Measurements from ENCODE around the gene DCHS2. TPM values are rescaled to one million over a fixed set of nuclear protein-coding genes. Genes with fewer than 3 reads are reported as not detected.

Gene DCHS2
- total RNA-seq, 2 donors from 2014 or later = 1.2 to 1.5 TPM

- H3K9me3 ChIP-seq = no peaks in the 10 kb centered on the region
- DNase-seq = no peak
- no peak overlapping the region for H3K9ac ChIP-seq (ENCODE audit: low read depth in 2 of 2, low read length in 2 of 2)
- no peaks in the 10 kb centered on the region for H3K4me1 ChIP-seq
- H3K27me3 ChIP-seq = no peaks in the 10 kb centered on the region
- H3K4me3 ChIP-seq = no peak overlapping the region
- intact Hi-C loops (cut with DNase I) = no loop called here
- no peaks in the 10 kb centered on the region for H3K36me3 ChIP-seq
- TF ChIP-seq, protein P1, sequence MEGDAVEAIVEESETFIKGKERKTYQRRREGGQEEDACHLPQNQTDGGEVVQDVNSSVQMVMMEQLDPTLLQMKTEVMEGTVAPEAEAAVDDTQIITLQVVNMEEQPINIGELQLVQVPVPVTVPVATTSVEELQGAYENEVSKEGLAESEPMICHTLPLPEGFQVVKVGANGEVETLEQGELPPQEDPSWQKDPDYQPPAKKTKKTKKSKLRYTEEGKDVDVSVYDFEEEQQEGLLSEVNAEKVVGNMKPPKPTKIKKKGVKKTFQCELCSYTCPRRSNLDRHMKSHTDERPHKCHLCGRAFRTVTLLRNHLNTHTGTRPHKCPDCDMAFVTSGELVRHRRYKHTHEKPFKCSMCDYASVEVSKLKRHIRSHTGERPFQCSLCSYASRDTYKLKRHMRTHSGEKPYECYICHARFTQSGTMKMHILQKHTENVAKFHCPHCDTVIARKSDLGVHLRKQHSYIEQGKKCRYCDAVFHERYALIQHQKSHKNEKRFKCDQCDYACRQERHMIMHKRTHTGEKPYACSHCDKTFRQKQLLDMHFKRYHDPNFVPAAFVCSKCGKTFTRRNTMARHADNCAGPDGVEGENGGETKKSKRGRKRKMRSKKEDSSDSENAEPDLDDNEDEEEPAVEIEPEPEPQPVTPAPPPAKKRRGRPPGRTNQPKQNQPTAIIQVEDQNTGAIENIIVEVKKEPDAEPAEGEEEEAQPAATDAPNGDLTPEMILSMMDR (IDR thresholded peaks at IDR 0.05) = no peak
- H3K27ac ChIP-seq = no peak overlapping the region
Observed at GRCh38 chr4:154312246-154312645, 179.4 kb downstream of the DCHS2 start.

DNA sequence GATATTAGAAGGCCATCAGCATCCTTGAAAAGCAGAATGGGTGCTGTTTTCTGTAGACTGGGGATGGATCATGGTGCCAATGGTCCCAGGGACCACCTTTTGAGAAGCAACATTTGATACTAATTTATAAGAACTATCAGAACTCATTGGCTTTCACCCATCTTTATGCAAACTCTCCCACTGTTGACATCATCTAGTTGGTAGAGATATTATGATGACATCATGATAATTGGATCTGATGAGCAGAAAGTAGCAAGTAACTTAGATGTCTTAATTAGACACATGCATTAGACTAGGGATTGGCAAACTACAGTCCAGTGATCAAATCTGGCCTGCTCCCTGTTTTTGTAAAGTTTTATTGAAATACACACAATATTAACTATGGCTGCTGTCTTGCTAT, 181.0 kb downstream of the DCHS2 start:
- TF ChIP-seq, protein P1 (IDR thresholded peaks at IDR 0.05) = no peak
- Histone ChIP-seq H3K27me3 (no peaks in the 10 kb centered on the region), H3K9me3 (no peaks in the 10 kb centered on the region), H3K27ac (no peak overlapping the region), H3K4me1 (no peaks in the 10 kb centered on the region), H3K4me3 (no peak overlapping the region), H3K9ac (ENCODE audit: low read depth in 2 of 2, low read length in 2 of 2) (no peak overlapping the region), H3K36me3 (no peaks in the 10 kb centered on the region)
- no peak for DNase-seq
- intact Hi-C loops (cut with DNase I) = no loop called here

DNA sequence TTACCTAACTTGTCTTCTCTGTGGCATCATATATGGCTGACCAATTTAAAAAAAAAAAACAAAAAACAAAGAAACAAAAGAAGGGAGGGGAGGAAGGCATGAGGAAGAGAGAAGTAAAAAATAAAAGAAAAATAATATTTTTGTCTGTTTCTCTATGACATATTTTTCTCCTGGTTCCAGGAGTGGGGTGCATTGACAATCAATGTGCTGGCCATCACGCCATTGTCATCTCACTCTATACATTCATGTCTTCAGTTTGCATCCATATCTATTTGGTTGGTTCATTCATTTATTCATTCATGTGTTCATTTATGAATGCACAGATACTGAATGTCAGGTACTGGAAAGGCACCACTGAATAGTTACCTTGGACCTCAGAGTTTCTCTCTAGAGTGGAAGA, 183.4 kb downstream of the DCHS2 start:
- Histone ChIP-seq H3K36me3 (no peaks in the 10 kb centered on the region), H3K4me3 (no peak overlapping the region), H3K9ac (ENCODE audit: low read depth in 2 of 2, low read length in 2 of 2) (no peak overlapping the region), H3K27me3 (no peaks in the 10 kb centered on the region), H3K4me1 (no peaks in the 10 kb centered on the region), H3K9me3 (no peaks in the 10 kb centered on the region), H3K27ac (no peak overlapping the region)
- intact Hi-C loops (cut with DNase I) = no loop called here
- no peak for DNase-seq
- TF ChIP-seq, protein P1 (IDR thresholded peaks at IDR 0.05) = no peak

DNA sequence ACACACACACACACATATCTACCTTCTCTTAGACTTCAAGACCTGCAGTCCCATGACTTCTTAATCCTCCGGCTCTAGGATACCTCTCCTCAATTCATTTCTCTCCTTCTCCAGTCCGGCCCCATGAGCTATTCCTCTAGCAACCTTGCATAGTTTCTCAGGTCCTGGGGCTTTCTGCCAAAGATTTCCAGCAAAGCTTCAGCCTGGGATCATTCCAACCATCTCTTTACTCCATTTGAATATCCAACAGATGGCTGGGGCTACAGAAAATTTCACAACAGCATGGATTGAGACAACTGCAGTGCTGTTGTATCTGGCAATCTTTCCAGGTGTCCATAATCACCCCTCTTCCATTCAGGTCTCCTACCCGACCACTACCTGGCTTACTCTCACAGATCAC, 184.1 kb downstream of the DCHS2 start:
- TF ChIP-seq, protein P1 (IDR thresholded peaks at IDR 0.05) = no peak
- no peaks in the 10 kb centered on the region for H3K36me3 ChIP-seq
- no peak for DNase-seq
- no peak overlapping the region for H3K27ac ChIP-seq
- no peaks in the 10 kb centered on the region for H3K27me3 ChIP-seq
- H3K9ac ChIP-seq (ENCODE audit: low read depth in 2 of 2, low read length in 2 of 2) = no peak overlapping the region
- no peak overlapping the region for H3K4me3 ChIP-seq
- no peaks in the 10 kb centered on the region for H3K9me3 ChIP-seq
- H3K4me1 ChIP-seq = no peaks in the 10 kb centered on the region
- intact Hi-C loops (cut with DNase I) = no loop called here

- Histone ChIP-seq H3K4me3 (no peak overlapping the region), H3K27ac (no peak overlapping the region), H3K9me3 (no peaks in the 10 kb centered on the region), H3K27me3 (no peaks in the 10 kb centered on the region), H3K36me3 (no peaks in the 10 kb centered on the region), H3K4me1 (no peaks in the 10 kb centered on the region), H3K9ac (ENCODE audit: low read depth in 2 of 2, low read length in 2 of 2) (no peak overlapping the region)
- TF ChIP-seq, protein P1 (IDR thresholded peaks at IDR 0.05) = no peak
- intact Hi-C loops (cut with DNase I) = no loop called here
- DNase-seq = no peak
Observed at GRCh38 chr4:154305616-154306015, 186.0 kb downstream of the DCHS2 start.

GRCh38 chr4:154304679-154305078, 186.9 kb downstream of the DCHS2 start:
- intact Hi-C loops (cut with DNase I) = no loop called here
- TF ChIP-seq, protein P1 (IDR thresholded peaks at IDR 0.05) = no peak
- Histone ChIP-seq H3K27me3 (no peaks in the 10 kb centered on the region), H3K36me3 (no peaks in the 10 kb centered on the region), H3K4me1 (no peaks in the 10 kb centered on the region), H3K9me3 (no peaks in the 10 kb centered on the region), H3K4me3 (no peak overlapping the region), H3K27ac (no peak overlapping the region), H3K9ac (ENCODE audit: low read depth in 2 of 2, low read length in 2 of 2) (no peak overlapping the region)
- no peak for DNase-seq
